Breast epithelium (tissue), 4 donors: ENCODE results near the gene TMEM253. TPM values are rescaled to one million over a fixed set of nuclear protein-coding genes. Genes with fewer than 3 reads are reported as not detected.

Source experiments
- DNase-seq, 2 donors: peaks; one replicate each; pipeline ENCODE4 v3.0.0-alpha.2; 2019; ENCODE audit warnings: low spot score in 2 of 2
- H3K27ac ChIP-seq, 2 donors: fragments of 200-600 bp; sonication (generic) in 1 of 2; one replicate each; pipeline ENCODE4 v1.5.1; 2016 to 2019; ENCODE audit warnings: mild to moderate bottlenecking in 1 of 2
- H3K27me3 ChIP-seq, 2 donors: fragments of 200-600 bp; sonication (generic) in 1 of 2; one replicate each; pipeline versions ENCODE4 v1.5.1 to v1.6.0; 2017 to 2019; ENCODE audit warnings: control low read depth in 1 of 2, mild to moderate bottlenecking in 1 of 2
- H3K36me3 ChIP-seq: fragments of 200-600 bp; one replicate; pipeline ENCODE4 v1.5.1; 2019
- H3K4me1 ChIP-seq, 2 donors: fragments of 200-600 bp; sonication (generic); one replicate each; pipeline ENCODE4 v1.5.1; 2016 to 2019; ENCODE audit warnings: control low read depth in 1 of 2
- H3K4me3 ChIP-seq, 3 donors: fragments of 200-600 bp; sonication (generic); 1 replicate in 2 of 3; 2 replicates in 1 of 3; pipeline ENCODE4 v1.5.1; 2016 to 2019; ENCODE audit warnings: mild to moderate bottlenecking in 3 of 3, moderate library complexity in 2 of 3
- H3K9me3 ChIP-seq, 2 donors: fragments of 200-600 bp; sonication (generic) in 1 of 2; one replicate each; pipeline ENCODE4 v1.5.1; 2016 to 2019; ENCODE audit warnings: control low read depth in 1 of 2
- POLR2A ChIP-seq: fragments of 450-650 bp; IDR thresholded peaks from one replicate; pipeline ENCODE4 v1.6.1; 2016; ENCODE audit warnings: antibody characterized with exemption, mild to moderate bottlenecking, moderate library complexity
- POLR2AphosphoS5 ChIP-seq, 3 donors: sonication (generic); formaldehyde crosslinking; IDR thresholded peaks; one replicate each; pipeline ENCODE4 v1.6.1; 2017; ENCODE audit warnings: antibody characterized with exemption in 3 of 3
- intact Hi-C: fragments of 100-400 bp; cut with DNase I; formaldehyde crosslinking; loops from one replicate; pipeline ENCODE4 v1.15.1; 2023; ENCODE audit warnings: low total_unique reads
- total RNA-seq, 3 donors: library from RNA; depleted of rRNA; stranded (reverse); fragments of >200 nt; gene quantifications; one replicate each; pipeline ENCODE4 v1.1.0, GENCODE V29; 2016
- TF ChIP-seq, protein P1 (sequence below), 3 donors: fragments of 450-650 bp; IDR thresholded peaks; one replicate each; pipeline ENCODE4 v1.5.1; 2016 to 2017; ENCODE audit warnings: antibody characterized with exemption in 3 of 3, mild to moderate bottlenecking in 3 of 3, moderate library complexity in 3 of 3

TMEM253 gene
- total RNA-seq, 3 donors from 2014 or later: 0.44 to 1.3 (median 0.98) TPM

GRCh38 chr14:21090940-21091663 is 9.8 kb upstream of the TMEM253 start:
- Histone ChIP-seq H3K9me3 (no peaks in the 10 kb centered on the region), H3K4me1 (no peaks in the 10 kb centered on the region), H3K4me3 (no peak overlapping the region), H3K27ac (peak overlapping the region in 1 of 2 donors; percentile 25), H3K27me3 (no peaks in the 10 kb centered on the region), H3K36me3 (peaks cover 5% of the 10 kb centered on the region)
- no peak for DNase-seq
- intact Hi-C loops: loop anchor here (5.0 kb wide), 1 partner anchor 74 kb away; no protein-coding TSS in a partner anchor
- TF ChIP-seq, protein P1, sequence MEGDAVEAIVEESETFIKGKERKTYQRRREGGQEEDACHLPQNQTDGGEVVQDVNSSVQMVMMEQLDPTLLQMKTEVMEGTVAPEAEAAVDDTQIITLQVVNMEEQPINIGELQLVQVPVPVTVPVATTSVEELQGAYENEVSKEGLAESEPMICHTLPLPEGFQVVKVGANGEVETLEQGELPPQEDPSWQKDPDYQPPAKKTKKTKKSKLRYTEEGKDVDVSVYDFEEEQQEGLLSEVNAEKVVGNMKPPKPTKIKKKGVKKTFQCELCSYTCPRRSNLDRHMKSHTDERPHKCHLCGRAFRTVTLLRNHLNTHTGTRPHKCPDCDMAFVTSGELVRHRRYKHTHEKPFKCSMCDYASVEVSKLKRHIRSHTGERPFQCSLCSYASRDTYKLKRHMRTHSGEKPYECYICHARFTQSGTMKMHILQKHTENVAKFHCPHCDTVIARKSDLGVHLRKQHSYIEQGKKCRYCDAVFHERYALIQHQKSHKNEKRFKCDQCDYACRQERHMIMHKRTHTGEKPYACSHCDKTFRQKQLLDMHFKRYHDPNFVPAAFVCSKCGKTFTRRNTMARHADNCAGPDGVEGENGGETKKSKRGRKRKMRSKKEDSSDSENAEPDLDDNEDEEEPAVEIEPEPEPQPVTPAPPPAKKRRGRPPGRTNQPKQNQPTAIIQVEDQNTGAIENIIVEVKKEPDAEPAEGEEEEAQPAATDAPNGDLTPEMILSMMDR (IDR thresholded peaks at IDR 0.05): no peak
- TF ChIP-seq POLR2AphosphoS5 (IDR thresholded peaks at IDR 0.05): no peak
- TF ChIP-seq POLR2A: no peak

DNA sequence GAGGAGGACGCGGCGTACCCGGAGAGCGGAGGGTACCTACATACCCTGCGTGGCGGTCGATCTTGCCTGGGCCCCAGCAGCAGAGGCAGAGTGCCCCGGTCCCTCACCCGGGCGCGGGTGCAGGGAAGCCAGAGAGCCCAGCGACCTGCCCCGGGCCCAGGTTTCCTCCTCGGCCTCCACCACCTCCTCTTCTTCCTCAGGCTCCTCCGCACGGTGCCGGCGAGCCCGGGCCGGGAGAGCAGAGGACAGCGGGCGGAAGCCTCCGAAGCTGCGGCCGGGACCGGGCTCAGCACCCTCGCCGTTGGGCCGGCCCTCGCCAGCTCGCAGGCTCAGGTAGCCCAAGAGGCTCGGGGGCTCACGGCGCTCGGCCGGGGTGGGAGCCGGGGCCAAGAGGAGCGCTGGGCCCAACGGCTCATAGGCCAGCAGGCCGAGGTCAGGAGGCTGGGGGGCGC is 9.0 kb upstream of the TMEM253 start:
- peak overlapping the region; percentile 48 to 52 for H3K27ac ChIP-seq
- DNase-seq: no peak
- H3K27me3 ChIP-seq: no peaks in the 10 kb centered on the region
- no peak overlapping the region for H3K4me3 ChIP-seq
- intact Hi-C loops: loop anchor here (5.0 kb wide), 1 partner anchor 75 kb away; no protein-coding TSS in a partner anchor
- no peaks in the 10 kb centered on the region for H3K9me3 ChIP-seq
- no peaks in the 10 kb centered on the region for H3K4me1 ChIP-seq
- TF ChIP-seq POLR2AphosphoS5 (IDR thresholded peaks at IDR 0.05): no peak
- no peak for TF ChIP-seq POLR2A
- TF ChIP-seq, protein P1 (IDR thresholded peaks at IDR 0.05): no peak
- H3K36me3 ChIP-seq: peaks cover 5% of the 10 kb centered on the region

DNA sequence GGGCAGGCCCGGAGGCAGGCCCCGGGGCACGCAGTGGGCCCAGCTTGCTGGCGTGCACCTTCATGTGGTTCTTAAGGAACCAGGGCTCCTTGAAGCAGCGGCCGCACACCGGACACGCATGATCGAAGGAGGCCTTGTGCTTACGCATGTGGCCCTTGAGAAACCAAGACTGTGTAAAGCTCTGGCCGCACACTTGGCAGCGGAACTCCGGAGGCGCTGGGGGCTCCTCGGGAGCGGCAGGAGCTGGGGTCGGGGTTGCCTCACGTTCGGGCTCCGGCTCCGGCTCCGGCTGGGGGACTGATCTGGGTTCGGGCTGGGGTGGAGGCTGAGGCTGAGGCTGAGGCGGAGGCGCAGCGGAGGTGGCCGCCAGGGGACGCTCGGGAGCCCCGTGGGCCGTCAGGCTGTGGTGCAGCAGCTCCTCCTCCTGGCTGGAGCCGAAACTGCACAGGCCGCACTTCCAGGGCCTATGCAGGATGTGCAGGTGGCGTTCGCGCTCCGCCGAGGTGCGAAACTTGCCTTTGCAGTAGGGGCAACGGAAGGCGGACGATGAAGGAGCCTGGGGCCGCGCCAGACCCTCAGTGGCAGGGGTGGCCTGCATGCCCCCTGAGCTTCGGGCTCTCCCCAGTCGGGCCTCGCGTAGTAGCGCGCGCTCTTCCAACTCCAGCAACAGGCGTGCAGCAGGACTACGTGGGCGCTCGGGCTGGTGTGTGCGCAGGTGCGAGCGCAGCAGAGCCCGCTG is 8.4 kb upstream of the TMEM253 start:
- DNase-seq: peak; percentile 71 to 84
- no peaks in the 10 kb centered on the region for H3K4me1 ChIP-seq
- peaks cover 5% of the 10 kb centered on the region for H3K36me3 ChIP-seq
- TF ChIP-seq, protein P1 (IDR thresholded peaks at IDR 0.05): peak; percentile 99 to 100 (median 100)
- no peak for TF ChIP-seq POLR2A
- TF ChIP-seq POLR2AphosphoS5 (IDR thresholded peaks at IDR 0.05): peak; percentile 53 to 72 (median 67)
- intact Hi-C loops: loop anchor here (5.0 kb wide), 1 partner anchor 75 kb away; no protein-coding TSS in a partner anchor
- H3K9me3 ChIP-seq: no peaks in the 10 kb centered on the region
- peak overlapping the region; percentile 48 to 52 for H3K27ac ChIP-seq
- H3K27me3 ChIP-seq: no peaks in the 10 kb centered on the region
- H3K4me3 ChIP-seq: no peak overlapping the region

GRCh38 chr14:21093018-21093417 is 7.8 kb upstream of the TMEM253 start:
- Histone ChIP-seq H3K4me3 (no peak overlapping the region), H3K9me3 (no peaks in the 10 kb centered on the region), H3K27me3 (no peaks in the 10 kb centered on the region), H3K27ac (peak overlapping the region in 1 of 2 donors; percentile 48), H3K36me3 (peaks cover 5% of the 10 kb centered on the region), H3K4me1 (no peaks in the 10 kb centered on the region)
- intact Hi-C loops: loop anchor here (5.0 kb wide), 1 partner anchor 76 kb away; no protein-coding TSS in a partner anchor
- TF ChIP-seq, protein P1 (IDR thresholded peaks at IDR 0.05): no peak
- TF ChIP-seq POLR2AphosphoS5 (IDR thresholded peaks at IDR 0.05) (no peak), POLR2A (no peak)
- DNase-seq: no peak
